K562 (cell line): Measurements from ENCODE around the gene CD74. TPM values are rescaled to one million over a fixed set of nuclear protein-coding genes. Genes with fewer than 3 reads are reported as not detected.
A peak's percentile ranks its signal among the peaks of the same experiment; 100 is the strongest.

Experiments used
- BRD9 ChIP-seq: fragments of 450-650 bp; IDR thresholded peaks from 2 replicates; pipeline ENCODE4 v1.6.1; 2018; ENCODE audit warnings: low read depth; ENCODE audit not compliant: partially characterized antibody
- CHD4 ChIP-seq: fragments of 200-600 bp; sonication (generic); IDR thresholded peaks from 3 replicates; pipeline ENCODE4 v1.6.1; 2012; ENCODE audit warnings: low read depth, mild to moderate bottlenecking, mixed read lengths, low read length, inconsistent platforms; ENCODE audit not compliant: insufficient read depth, insufficient replicate concordance, poor library complexity, severe bottlenecking
- HEY1 ChIP-seq: fragments of 250-450 bp; sonication (Bioruptor Pico); IDR thresholded peaks from 2 replicates; pipeline ENCODE4 v1.5.0; 2020; ENCODE audit warnings: mild to moderate bottlenecking, moderate library complexity, borderline replicate concordance
- LCOR ChIP-seq: sonication (generic); formaldehyde crosslinking; IDR thresholded peaks from 2 replicates; pipeline ENCODE4 v1.8.0; 2022; ENCODE audit warnings: mild to moderate bottlenecking, missing genetic modification reagents
- NELFE ChIP-seq: IDR thresholded peaks from 2 replicates; pipeline ENCODE4 v1.6.1; 2011; ENCODE audit warnings: mild to moderate bottlenecking; ENCODE audit not compliant: insufficient read depth, insufficient read length
- NR3C1 ChIP-seq: sonication (generic); formaldehyde crosslinking; IDR thresholded peaks from 2 replicates; pipeline ENCODE4 v1.8.1; 2022; ENCODE audit warnings: missing genetic modification reagents
- PHF21A ChIP-seq: fragments of 450-650 bp; IDR thresholded peaks from 2 replicates; pipeline ENCODE4 v1.6.1; 2017; ENCODE audit warnings: low read depth, borderline replicate concordance
- RERE ChIP-seq: sonication (generic); formaldehyde crosslinking; IDR thresholded peaks from 2 replicates; pipeline ENCODE4 v1.8.0; 2023; ENCODE audit warnings: missing genetic modification reagents, mild to moderate bottlenecking, borderline replicate concordance
- SAFB2 ChIP-seq: fragments of 200-400 bp; formaldehyde crosslinking; IDR thresholded peaks from 2 replicates; pipeline ENCODE4 v1.6.1; 2018; ENCODE audit warnings: borderline replicate concordance, low read length, low read depth, moderate library complexity; ENCODE audit not compliant: severe bottlenecking
- SIRT6 ChIP-seq: IDR thresholded peaks from one replicate; pipeline ENCODE4 v1.6.1; 2012; ENCODE audit warnings: low read depth, mild to moderate bottlenecking, control low read depth, inconsistent platforms, low read length, moderate library complexity
- SRSF3 ChIP-seq: fragments of 200-400 bp; formaldehyde crosslinking; IDR thresholded peaks from 2 replicates; pipeline ENCODE4 v1.6.1; 2016; ENCODE audit warnings: mild to moderate bottlenecking, low read length, moderate library complexity; ENCODE audit not compliant: insufficient read depth
- polyA plus RNA-seq, 8 experiments: library from polyadenylated mRNA; depleted of rRNA in 4 of 8; stranded (reverse) in 5 of 8; unstranded in 3 of 8; fragments of >200 nt; fragmentation: Nextera tagmentation in 2 of 8; fragmentation: Illumina TruSeq in 1 of 8; extraction: Ambion mirVana in 2 of 8; extraction: Trizol in 1 of 8; gene quantifications; 2 replicates each; pipeline versions ENCODE4 v1.2.1 to v1.2.3, GENCODE V29; 2011 to 2014; ENCODE audit warnings: inconsistent platforms in 1 of 8, missing spikeins in 1 of 8
- total RNA-seq, 7 experiments: library from RNA; depleted of rRNA in 6 of 7; stranded (reverse); fragments of >200 nt in 6 of 7; fragmentation: Illumina TruSeq in 2 of 7; extraction: Trizol in 2 of 7; gene quantifications; 2 replicates each; pipeline versions ENCODE4 v1.2.1 to v1.2.3, GENCODE V29; 2011 to 2021; ENCODE audit warnings: low replicate concordance in 1 of 7
- TF ChIP-seq, protein P1 (sequence below): fragments of 450-650 bp; IDR thresholded peaks from 2 replicates; pipeline ENCODE4 v1.7.0; 2016; ENCODE audit warnings: borderline replicate concordance
- TF ChIP-seq, protein P2 (sequence below), 3 experiments: fragments of 200-800 bp in 1 of 3; sonication (Bioruptor generic) in 1 of 3; sonication (generic) in 1 of 3; formaldehyde crosslinking in 1 of 3; IDR thresholded peaks; 2 replicates each; pipeline versions ENCODE4 v1.6.1 to v1.8.0; 2016 to 2022; ENCODE audit warnings: mild to moderate bottlenecking in 2 of 3, missing compliant biosample characterization in 2 of 3, missing genetic modification characterization in 2 of 3, missing genetic modification reagents in 1 of 3
- TF ChIP-seq, protein P3 (sequence below), 2 experiments: fragments of 450-650 bp; conservative IDR thresholded peaks; 2 replicates each; pipeline ENCODE4 v1.6.1; 2017; ENCODE audit warnings: mild to moderate bottlenecking in 2 of 2, moderate library complexity in 2 of 2

Gene CD74
- total and polyA plus RNA-seq, 9 of the 15 experiments (the other 6 are each of a cell fraction or from before 2014, with no cell fraction given): 0.07 to 4.8 (median 0.32) TPM

DNA sequence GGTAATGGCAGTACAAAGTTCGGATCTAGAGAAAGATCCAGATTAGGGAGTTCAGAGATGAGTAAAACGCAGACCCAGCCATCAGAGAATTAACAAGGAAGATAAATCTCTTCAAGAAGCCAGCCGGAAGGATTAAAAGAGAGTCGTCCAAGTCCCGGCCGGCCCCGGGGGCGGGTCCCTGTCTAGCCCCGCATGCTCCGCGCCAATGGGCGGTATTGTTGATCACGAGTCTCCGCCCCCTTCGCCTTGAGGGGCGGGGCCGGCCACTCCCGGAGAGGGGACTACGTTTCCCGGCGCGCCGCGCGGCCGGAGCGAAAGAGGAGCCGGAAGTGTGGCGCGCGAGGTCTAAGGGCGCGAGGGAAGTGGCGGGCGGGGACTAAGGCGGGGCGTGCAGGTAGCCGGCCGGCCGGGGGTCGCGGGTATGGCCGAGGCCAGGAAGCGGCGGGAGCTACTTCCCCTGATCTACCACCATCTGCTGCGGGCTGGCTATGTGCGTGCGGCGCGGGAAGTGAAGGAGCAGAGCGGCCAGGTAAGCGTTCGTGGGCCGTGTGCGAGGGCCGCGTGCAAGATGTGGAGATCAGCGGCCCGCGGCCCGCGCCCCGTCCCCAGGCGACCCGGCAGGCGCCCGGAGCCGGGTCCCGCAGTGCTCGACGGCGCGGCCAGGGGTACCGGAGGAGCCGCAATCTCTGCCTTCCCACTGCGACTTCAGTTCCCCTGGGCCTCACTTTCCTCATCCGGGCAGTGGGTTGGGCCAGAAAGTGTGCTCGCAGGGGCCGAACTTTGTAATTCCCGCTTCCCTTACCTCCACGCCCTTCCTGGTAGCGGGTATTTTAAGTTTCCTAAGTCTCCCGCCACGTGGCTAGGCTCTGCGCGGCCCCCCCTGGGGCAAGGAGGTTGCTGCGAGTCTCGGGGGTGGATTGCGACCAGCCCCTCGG, 55.1 kb downstream of the CD74 start, which contains the start of gene TCOF1 (continued):
- TF ChIP-seq BRD9 (no peak), RERE (CRISPR knock-in tag) (no peak), LCOR (CRISPR knock-in tag) (0 out of 2 replicates have a peak, but pooled peaks have one; percentile 63), SRSF3 (0 out of 2 replicates have a peak, but pooled peaks have one; percentile 50), NR3C1 (0 out of 2 replicates have a peak, but pooled peaks have one; percentile 19), PHF21A (peak; percentile 90; the same call in 1 of the 2 replicates), SIRT6 (no peak), CHD4 (no peak), HEY1 (CRISPR knock-in tag) (no peak), NELFE (no peak), SAFB2 (no peak)
- TF ChIP-seq, protein P1, sequence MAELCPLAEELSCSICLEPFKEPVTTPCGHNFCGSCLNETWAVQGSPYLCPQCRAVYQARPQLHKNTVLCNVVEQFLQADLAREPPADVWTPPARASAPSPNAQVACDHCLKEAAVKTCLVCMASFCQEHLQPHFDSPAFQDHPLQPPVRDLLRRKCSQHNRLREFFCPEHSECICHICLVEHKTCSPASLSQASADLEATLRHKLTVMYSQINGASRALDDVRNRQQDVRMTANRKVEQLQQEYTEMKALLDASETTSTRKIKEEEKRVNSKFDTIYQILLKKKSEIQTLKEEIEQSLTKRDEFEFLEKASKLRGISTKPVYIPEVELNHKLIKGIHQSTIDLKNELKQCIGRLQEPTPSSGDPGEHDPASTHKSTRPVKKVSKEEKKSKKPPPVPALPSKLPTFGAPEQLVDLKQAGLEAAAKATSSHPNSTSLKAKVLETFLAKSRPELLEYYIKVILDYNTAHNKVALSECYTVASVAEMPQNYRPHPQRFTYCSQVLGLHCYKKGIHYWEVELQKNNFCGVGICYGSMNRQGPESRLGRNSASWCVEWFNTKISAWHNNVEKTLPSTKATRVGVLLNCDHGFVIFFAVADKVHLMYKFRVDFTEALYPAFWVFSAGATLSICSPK: no peak
- TF ChIP-seq, protein P2, sequence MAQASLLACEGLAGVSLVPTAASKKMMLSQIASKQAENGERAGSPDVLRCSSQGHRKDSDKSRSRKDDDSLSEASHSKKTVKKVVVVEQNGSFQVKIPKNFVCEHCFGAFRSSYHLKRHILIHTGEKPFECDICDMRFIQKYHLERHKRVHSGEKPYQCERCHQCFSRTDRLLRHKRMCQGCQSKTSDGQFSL (CRISPR knock-in tag; IDR thresholded peaks at IDR 0.05): 0 out of 2 replicates have a peak, but pooled peaks have one; percentile 56
- TF ChIP-seq, protein P2 (tag; IDR thresholded peaks at IDR 0.05): no peak
- TF ChIP-seq, protein P3, sequence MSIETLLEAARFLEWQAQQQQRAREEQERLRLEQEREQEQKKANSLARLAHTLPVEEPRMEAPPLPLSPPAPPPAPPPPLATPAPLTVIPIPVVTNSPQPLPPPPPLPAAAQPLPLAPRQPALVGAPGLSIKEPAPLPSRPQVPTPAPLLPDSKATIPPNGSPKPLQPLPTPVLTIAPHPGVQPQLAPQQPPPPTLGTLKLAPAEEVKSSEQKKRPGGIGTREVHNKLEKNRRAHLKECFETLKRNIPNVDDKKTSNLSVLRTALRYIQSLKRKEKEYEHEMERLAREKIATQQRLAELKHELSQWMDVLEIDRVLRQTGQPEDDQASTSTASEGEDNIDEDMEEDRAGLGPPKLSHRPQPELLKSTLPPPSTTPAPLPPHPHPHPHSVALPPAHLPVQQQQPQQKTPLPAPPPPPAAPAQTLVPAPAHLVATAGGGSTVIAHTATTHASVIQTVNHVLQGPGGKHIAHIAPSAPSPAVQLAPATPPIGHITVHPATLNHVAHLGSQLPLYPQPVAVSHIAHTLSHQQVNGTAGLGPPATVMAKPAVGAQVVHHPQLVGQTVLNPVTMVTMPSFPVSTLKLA (conservative IDR thresholded peaks at IDR 0.05): peak; percentile 73 to 88
